ENCODE results near the gene CRTAC1.

CRTAC1 gene

GRCh38 chr10:97974100-97974499 is 56.3 kb downstream of the CRTAC1 start:
- DNase-seq, result no peak

GRCh38 chr10:97969538-97970079 is 60.8 kb downstream of the CRTAC1 start:
- no peak for DNase-seq

- DNase-seq, result no peak
These were observed 65.7 kb downstream of the CRTAC1 start for GRCh38 chr10:97964748-97965147.

- no peak for DNase-seq
These were observed 68.5 kb downstream of the CRTAC1 start for GRCh38 chr10:97961945-97962344.

GRCh38 chr10:97960269-97961056 is 70.0 kb downstream of the CRTAC1 start:
- no peak for DNase-seq

GRCh38 chr10:97949462-97949861 is 81.0 kb downstream of the CRTAC1 start:
- DNase-seq, result no peak

- DNase-seq, result no peak
These were observed 81.6 kb downstream of the CRTAC1 start for GRCh38 chr10:97948822-97949221.

GRCh38 chr10:97944772-97945171 is 85.6 kb downstream of the CRTAC1 start:
- no peak for DNase-seq

- no peak for DNase-seq
These were observed 87.1 kb downstream of the CRTAC1 start for GRCh38 chr10:97943294-97943693.

GRCh38 chr10:97940534-97940933 is 89.9 kb downstream of the CRTAC1 start:
- no peak for DNase-seq

- no peak for DNase-seq
These were observed 90.9 kb downstream of the CRTAC1 start for GRCh38 chr10:97939446-97939990.

GRCh38 chr10:97937928-97938327 is 92.5 kb downstream of the CRTAC1 start:
- DNase-seq, result no peak

GRCh38 chr10:97937054-97937453 is 93.4 kb downstream of the CRTAC1 start:
- DNase-seq, result no peak

- no peak for DNase-seq
These were observed 94.3 kb downstream of the CRTAC1 start for GRCh38 chr10:97936126-97936525.

GRCh38 chr10:97932932-97933530 is 97.4 kb downstream of the CRTAC1 start:
- DNase-seq, result no peak

- DNase-seq, result no peak
These were observed 99.4 kb downstream of the CRTAC1 start for GRCh38 chr10:97931041-97931440.

GRCh38 chr10:97928897-97929296 is 101.5 kb downstream of the CRTAC1 start:
- no peak for DNase-seq

GRCh38 chr10:97927622-97928021 is 102.8 kb downstream of the CRTAC1 start:
- no peak for DNase-seq

- no peak for DNase-seq
These were observed 104.4 kb downstream of the CRTAC1 start for GRCh38 chr10:97926055-97926454.

GRCh38 chr10:97925308-97925938 is 105.0 kb downstream of the CRTAC1 start:
- no peak for DNase-seq

- DNase-seq, result no peak
These were observed 105.7 kb downstream of the CRTAC1 start for GRCh38 chr10:97924678-97925077.

GRCh38 chr10:97923476-97923875 is 106.9 kb downstream of the CRTAC1 start:
- DNase-seq, result no peak

- no peak for DNase-seq
These were observed 107.4 kb downstream of the CRTAC1 start for GRCh38 chr10:97923057-97923456.
